GM12878 (cell line): Measurements from ENCODE around the gene KIF17. TPM values are rescaled to one million over a fixed set of nuclear protein-coding genes. Genes with fewer than 3 reads are reported as not detected.

Experiments
- ATAC-seq: fragments of 200-7000 bp; cut with Tn5 transposase; 3 replicates; pipeline ENCODE4 v1.9.1; 2020; ENCODE audit warnings: mild to moderate bottlenecking, moderate library complexity
- BruUV-seq: library from RNA; stranded (reverse); fragments of 400-500 nt; replicated peaks from 2 replicates; lab custom pipeline; 2021; lab: Mats Ljungman, UMichigan
- CTCF ChIA-PET: fragments of 300-600 bp; sonication (Branson Sonifier 250); formaldehyde crosslinking; extraction: SDS; loops from one replicate; lab custom pipeline; 2021; ENCODE audit warnings: inconsistent platforms; lab: Yijun Ruan, JAX
- POLR2A ChIA-PET: fragments of 350-600 bp; formaldehyde crosslinking; extraction: SDS; loops from one replicate; lab custom pipeline; 2021; ENCODE audit warnings: inconsistent platforms; lab: Charles Lee
- RAD21 ChIA-PET: fragments of 300-600 bp; sonication (Branson Sonifier 250); formaldehyde crosslinking; loops from one replicate; lab custom pipeline; 2023; ENCODE audit warnings: antibody characterized with exemption; ENCODE audit not compliant: unreplicated experiment; lab: Charles Lee
- SMC1A ChIA-PET: fragments of 300-600 bp; sonication (Branson Sonifier 250); formaldehyde crosslinking; loops from one replicate; lab custom pipeline; 2023; ENCODE audit not compliant: unreplicated experiment, uncharacterized antibody; lab: Charles Lee
- DNase-seq: peaks from one replicate; pipeline ENCODE4 v3.0.0-alpha.2; 2011; ENCODE audit warnings: low read depth, low spot score
- FAIRE-seq: peaks from 3 replicates; lab custom pipeline; 2011; peaks lifted over from hg19 to GRCh38; lab: Jason Lieb, UNC
- H2AFZ ChIP-seq: 2 replicates; pipeline ENCODE4 v1.6.0; 2011; ENCODE audit warnings: low read depth, low read length, control low read depth; ENCODE audit not compliant: control insufficient read depth
- H3K27ac ChIP-seq: 2 replicates; pipeline ENCODE4 v1.5.1; 2011; ENCODE audit warnings: control low read depth; ENCODE audit not compliant: control insufficient read depth, insufficient read depth
- H3K27me3 ChIP-seq, 2 experiments: replicated peaks in 1 of 2; 2 replicates each; pipeline versions ENCODE4 v1.6.0 to v1.6.1; 2011; ENCODE audit warnings: low read length in 1 of 2; ENCODE audit not compliant: control insufficient read depth in 2 of 2, insufficient read depth in 2 of 2
- H3K36me3 ChIP-seq, 2 experiments: 2 replicates each; pipeline ENCODE4 v1.5.1; 2011; ENCODE audit warnings: low read length in 1 of 2; ENCODE audit not compliant: control insufficient read depth in 2 of 2, insufficient read depth in 2 of 2
- H3K4me1 ChIP-seq: 2 replicates; pipeline ENCODE4 v1.6.1; 2011; ENCODE audit warnings: mild to moderate bottlenecking, low read length, moderate library complexity, mixed read lengths; ENCODE audit not compliant: control insufficient read depth, insufficient read depth
- H3K4me2 ChIP-seq: 2 replicates; pipeline ENCODE4 v1.6.0; 2011; ENCODE audit warnings: control low read depth; ENCODE audit not compliant: control insufficient read depth, insufficient read depth
- H3K4me3 ChIP-seq: fragments of 200-600 bp; sonication (generic); 2 replicates; pipeline ENCODE4 v1.5.1; 2016
- H3K79me2 ChIP-seq: 2 replicates; pipeline ENCODE4 v1.6.0; 2011; ENCODE audit warnings: low read length; ENCODE audit not compliant: control insufficient read depth, insufficient read depth
- H3K9ac ChIP-seq: 2 replicates; pipeline ENCODE4 v1.8.0; 2011; ENCODE audit warnings: low read length, control low read depth, mixed read lengths; ENCODE audit not compliant: control insufficient read depth, insufficient read depth
- H3K9me3 ChIP-seq: replicated peaks from 3 replicates; pipeline ENCODE4 v1.5.1; 2011; ENCODE audit warnings: mild to moderate bottlenecking, low read length; ENCODE audit not compliant: control insufficient read depth, insufficient read depth
- H4K20me1 ChIP-seq: 2 replicates; pipeline ENCODE4 v1.6.0; 2011; ENCODE audit not compliant: control insufficient read depth, insufficient read depth
- WGBS: methylation state at CpG from one replicate; pipeline ENCODE4 v1.1.6; 2016; ENCODE audit warnings: low lambda C conversion rate; ENCODE audit not compliant: insufficient replicate concordance, insufficient coverage; ENCODE audit errors: missing lambda C conversion rate; 5-methylcytosine and 5-hydroxymethylcytosine counted together
- in situ Hi-C: fragments of 300-500 bp; cut with MboI; formaldehyde crosslinking; loops from 9 replicates; pipeline ENCODE4 v1.14.3; 2018; ENCODE audit warnings: mixed read lengths
- intact Hi-C: fragments of 100-400 bp; cut with micrococcal nuclease; formaldehyde crosslinking; loops from one replicate; pipeline ENCODE4 v1.14.2; 2022; ENCODE audit not compliant: unreplicated experiment
- polyA plus RNA-seq, 11 experiments: library from polyadenylated mRNA; depleted of rRNA in 4 of 11; unstranded in 6 of 11; stranded (reverse) in 5 of 11; fragments of >200 nt; fragmentation: Nextera tagmentation in 4 of 11; fragmentation: Illumina TruSeq in 1 of 11; extraction: Ambion mirVana in 4 of 11; extraction: Trizol in 1 of 11; gene quantifications; 1 replicate in 1 of 11; 2 replicates in 10 of 11; pipeline versions ENCODE4 v1.2.1 to v1.2.3, GENCODE V29; 2011 to 2016; ENCODE audit warnings: inconsistent platforms in 2 of 11, missing spikeins in 2 of 11, low read depth in 1 of 11
- total RNA-seq, 4 experiments: library from RNA; depleted of rRNA in 3 of 4; stranded (reverse); fragments of >200 nt in 3 of 4; fragmentation: Illumina TruSeq in 1 of 4; extraction: Trizol in 1 of 4; gene quantifications; 2 replicates each; pipeline versions ENCODE4 v1.2.1 to v1.2.3, GENCODE V29; 2013 to 2021
- TF ChIP-seq, protein P1 (sequence below): fragments of 450-650 bp; IDR thresholded peaks from 2 replicates; pipeline ENCODE4 v1.6.1; 2018; ENCODE audit warnings: borderline replicate concordance, mild to moderate bottlenecking; ENCODE audit not compliant: partially characterized antibody

KIF17 gene
- total and polyA plus RNA-seq, 10 of the 15 experiments (the other 5 are each of a cell fraction or from before 2014, with no cell fraction given) = 0.01 to 0.10 (median 0.03) TPM; not detected in 7

DNA sequence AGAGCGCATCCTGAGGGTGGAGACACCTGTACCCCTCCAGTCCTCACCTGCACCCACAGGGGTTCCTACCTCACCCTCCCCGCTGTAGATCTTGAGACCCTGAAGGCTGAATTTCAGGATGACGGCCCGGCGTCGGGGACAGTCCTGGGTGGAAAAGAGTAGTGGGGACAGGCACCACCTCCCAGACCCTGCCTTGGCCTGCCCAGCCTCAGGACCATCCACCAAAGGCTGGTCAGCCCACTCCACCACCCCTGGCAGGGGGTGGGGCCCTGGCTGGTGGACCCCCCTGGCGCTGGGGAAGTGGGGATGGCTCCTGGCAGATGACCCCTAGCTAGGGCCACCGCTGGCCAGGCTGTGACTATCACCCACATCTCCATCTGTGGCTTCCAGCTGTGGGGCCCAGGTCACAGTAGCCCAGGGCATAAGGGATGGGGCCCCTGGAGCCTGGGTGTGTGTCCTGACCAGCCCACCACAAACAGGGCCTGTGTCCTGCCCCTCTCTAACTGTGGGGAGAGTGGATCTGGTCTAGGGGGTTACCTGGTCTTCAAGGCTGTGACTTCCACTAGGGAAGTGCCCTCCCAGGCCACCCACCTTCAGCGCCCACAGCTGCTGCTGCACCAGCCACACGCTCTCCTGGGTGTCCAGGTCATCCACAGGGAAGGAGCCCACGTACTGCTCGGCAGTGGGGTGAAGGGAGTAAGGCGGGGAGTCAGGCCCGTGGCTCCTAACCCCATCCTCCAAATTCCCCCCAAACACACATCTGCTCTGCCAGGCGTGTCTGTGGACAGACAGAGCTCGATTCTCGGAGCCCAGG, 9.3 kb upstream of the KIF17 start:
- CTCF ChIA-PET = interaction anchor here (1.0 to 2.1 kb wide), 2 partner anchors 30 to 89 kb away, joined by 3 to 8 read pairs; no protein-coding TSS in a partner anchor
- no peaks in the 10 kb centered on the region for H3K79me2 ChIP-seq
- H2AFZ ChIP-seq = no peak overlapping the region
- DNase-seq (no peak), FAIRE-seq (no peak), ATAC-seq (no peak)
- intact Hi-C loops = no loop called here
- POLR2A ChIA-PET = no interaction called here
- no peaks in the 10 kb centered on the region for H3K9me3 ChIP-seq
- no peaks in the 10 kb centered on the region for H3K4me1 ChIP-seq
- TF ChIP-seq, protein P1, sequence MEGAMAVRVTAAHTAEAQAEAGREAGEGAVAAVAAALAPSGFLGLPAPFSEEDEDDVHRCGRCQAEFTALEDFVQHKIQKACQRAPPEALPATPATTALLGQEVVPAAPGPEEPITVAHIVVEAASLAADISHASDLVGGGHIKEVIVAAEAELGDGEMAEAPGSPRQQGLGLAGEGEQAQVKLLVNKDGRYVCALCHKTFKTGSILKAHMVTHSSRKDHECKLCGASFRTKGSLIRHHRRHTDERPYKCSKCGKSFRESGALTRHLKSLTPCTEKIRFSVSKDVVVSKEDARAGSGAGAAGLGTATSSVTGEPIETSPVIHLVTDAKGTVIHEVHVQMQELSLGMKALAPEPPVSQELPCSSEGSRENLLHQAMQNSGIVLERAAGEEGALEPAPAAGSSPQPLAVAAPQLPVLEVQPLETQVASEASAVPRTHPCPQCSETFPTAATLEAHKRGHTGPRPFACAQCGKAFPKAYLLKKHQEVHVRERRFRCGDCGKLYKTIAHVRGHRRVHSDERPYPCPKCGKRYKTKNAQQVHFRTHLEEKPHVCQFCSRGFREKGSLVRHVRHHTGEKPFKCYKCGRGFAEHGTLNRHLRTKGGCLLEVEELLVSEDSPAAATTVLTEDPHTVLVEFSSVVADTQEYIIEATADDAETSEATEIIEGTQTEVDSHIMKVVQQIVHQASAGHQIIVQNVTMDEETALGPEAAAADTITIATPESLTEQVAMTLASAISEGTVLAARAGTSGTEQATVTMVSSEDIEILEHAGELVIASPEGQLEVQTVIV = no peak
- TF ChIP-seq, all 136 proteins: peak for 0
- in situ Hi-C loops = no loop called here
- H3K9ac ChIP-seq = no peak overlapping the region
- H3K4me2 ChIP-seq = no peak overlapping the region
- H3K27me3 ChIP-seq = peaks cover 8 to 9% of the 10 kb centered on the region in 2 experiments; a peak in 3 of 4 replicates
- RAD21 ChIA-PET = no interaction called here
- no TSS peak for BruUV-seq
- H3K36me3 ChIP-seq = no peaks in the 10 kb centered on the region
- H4K20me1 ChIP-seq = 0 out of 2 replicates have a peak, but pooled peaks cover 2% of the 10 kb centered on the region
- H3K4me3 ChIP-seq = no peak overlapping the region
- 47% methylated on average over 17 of the region's 17 CpGs for WGBS
- no peak overlapping the region for H3K27ac ChIP-seq
- SMC1A ChIA-PET = no interaction called here
